Ectodermal cell (in vitro differentiated cells): ENCODE data around the gene ZC3H7B.

Experiments used
- H3K27ac ChIP-seq: 2 replicates; pipeline ENCODE4 v1.7.0; 2013; ENCODE audit warnings: mild to moderate bottlenecking, low read depth, low read length; ENCODE audit not compliant: insufficient read depth, poor library complexity, severe bottlenecking
- H3K27me3 ChIP-seq: 2 replicates; pipeline ENCODE4 v1.7.0; 2013; ENCODE audit warnings: mild to moderate bottlenecking, low read length; ENCODE audit not compliant: insufficient read depth, control insufficient read depth, poor library complexity, severe bottlenecking
- H3K36me3 ChIP-seq: one replicate; pipeline ENCODE4 v1.7.0; 2013; ENCODE audit warnings: low read length; ENCODE audit not compliant: control insufficient read depth, insufficient read depth
- H3K4me1 ChIP-seq: one replicate; pipeline ENCODE4 v1.7.0; 2013; ENCODE audit warnings: low read length; ENCODE audit not compliant: control insufficient read depth, insufficient read depth
- H3K4me3 ChIP-seq: 2 replicates; pipeline ENCODE4 v1.7.0; 2013; ENCODE audit warnings: low read depth, low read length, control low read depth; ENCODE audit not compliant: insufficient read depth
- H3K9me3 ChIP-seq: 2 replicates; pipeline ENCODE4 v1.7.0; 2013; ENCODE audit warnings: mild to moderate bottlenecking, low read length, moderate library complexity; ENCODE audit not compliant: control insufficient read depth
- WGBS, 2 experiments: methylation state at CpG; one replicate each; pipeline ENCODE4 v1.1.7; 2013; ENCODE audit warnings: missing lambda C conversion rate in 2 of 2; 5-methylcytosine and 5-hydroxymethylcytosine counted together

The ZC3H7B gene

DNA sequence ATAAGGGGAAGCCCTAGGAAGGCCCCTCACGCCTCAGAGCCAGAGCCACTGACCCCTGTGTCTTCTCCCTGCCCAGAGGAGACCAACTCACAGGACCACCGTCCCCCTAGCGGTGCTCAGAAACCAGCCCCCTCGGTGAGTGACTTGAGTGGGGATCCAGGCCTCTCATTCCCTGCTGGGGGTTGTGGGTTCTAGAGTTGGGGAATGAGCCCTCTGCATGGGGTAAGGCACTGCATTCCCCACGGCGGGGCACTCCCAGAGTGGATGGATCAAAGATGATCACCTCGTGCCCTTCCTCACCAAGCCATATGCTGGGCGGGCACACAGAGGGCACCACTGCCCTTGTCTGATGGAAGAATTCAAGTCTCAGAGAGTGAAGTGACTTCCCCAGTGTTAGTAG is 39.7 kb downstream of the ZC3H7B start:
- Histone ChIP-seq H3K27ac (no peak overlapping the region), H3K27me3 (no peaks in the 10 kb centered on the region), H3K9me3 (no peaks in the 10 kb centered on the region), H3K4me1 (no peaks in the 10 kb centered on the region), H3K36me3 (peaks cover 24% of the 10 kb centered on the region), H3K4me3 (no peak overlapping the region)
- 93 to 95% methylated on average over 8 of the region's 8 CpGs for WGBS, 2 experiments

DNA sequence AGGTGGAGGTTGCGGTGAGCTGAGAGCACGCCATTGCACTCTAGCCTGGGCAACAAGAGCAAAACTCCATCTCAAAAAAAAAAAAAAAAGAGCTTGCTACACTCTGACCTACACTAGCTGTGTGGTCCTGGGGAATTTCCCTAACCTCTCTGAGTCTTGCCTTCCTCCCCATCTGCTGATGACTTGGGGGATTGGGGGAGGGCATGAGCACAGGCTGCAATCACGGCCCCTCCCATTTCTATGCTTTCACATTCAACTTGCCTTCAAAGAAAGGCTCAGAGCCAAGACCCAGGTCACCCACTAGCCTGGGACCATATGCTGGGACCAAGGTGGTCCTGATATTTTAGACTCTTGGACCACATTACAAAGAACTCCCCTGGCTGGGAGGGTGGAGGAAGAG is 40.7 kb downstream of the ZC3H7B start:
- H3K4me1 ChIP-seq = no peaks in the 10 kb centered on the region
- H3K9me3 ChIP-seq = no peaks in the 10 kb centered on the region
- H3K27me3 ChIP-seq = no peaks in the 10 kb centered on the region
- H3K36me3 ChIP-seq = peaks cover 34% of the 10 kb centered on the region
- 94 to 96% methylated on average over 3 of the region's 3 CpGs for WGBS, 2 experiments
- no peak overlapping the region for H3K27ac ChIP-seq
- no peak overlapping the region for H3K4me3 ChIP-seq

DNA sequence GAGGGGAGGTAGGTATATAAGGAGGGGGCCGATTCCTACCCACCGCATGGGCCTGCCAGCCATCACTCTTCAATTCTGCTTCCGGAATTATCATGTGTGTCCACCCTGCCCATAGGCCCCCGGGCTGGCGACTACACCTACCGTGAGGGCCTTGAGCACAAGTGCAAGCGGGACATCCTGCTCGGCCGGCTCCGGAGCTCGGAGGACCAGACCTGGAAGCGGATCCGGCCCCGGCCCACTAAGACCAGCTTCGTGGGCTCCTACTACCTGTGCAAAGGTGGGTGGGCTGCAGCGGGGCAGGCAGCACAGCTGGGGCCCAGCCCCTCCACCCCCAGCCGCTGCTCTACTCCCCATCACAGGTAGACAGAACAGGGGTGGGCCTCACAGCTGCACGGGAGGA is 42.0 kb downstream of the ZC3H7B start:
- Histone ChIP-seq H3K27me3 (no peaks in the 10 kb centered on the region), H3K4me3 (no peak overlapping the region), H3K4me1 (no peaks in the 10 kb centered on the region), H3K27ac (no peak overlapping the region), H3K9me3 (no peaks in the 10 kb centered on the region), H3K36me3 (peaks cover 35% of the 10 kb centered on the region)
- 95 to 98% methylated on average over 18 of the region's 18 CpGs for WGBS, 2 experiments

DNA sequence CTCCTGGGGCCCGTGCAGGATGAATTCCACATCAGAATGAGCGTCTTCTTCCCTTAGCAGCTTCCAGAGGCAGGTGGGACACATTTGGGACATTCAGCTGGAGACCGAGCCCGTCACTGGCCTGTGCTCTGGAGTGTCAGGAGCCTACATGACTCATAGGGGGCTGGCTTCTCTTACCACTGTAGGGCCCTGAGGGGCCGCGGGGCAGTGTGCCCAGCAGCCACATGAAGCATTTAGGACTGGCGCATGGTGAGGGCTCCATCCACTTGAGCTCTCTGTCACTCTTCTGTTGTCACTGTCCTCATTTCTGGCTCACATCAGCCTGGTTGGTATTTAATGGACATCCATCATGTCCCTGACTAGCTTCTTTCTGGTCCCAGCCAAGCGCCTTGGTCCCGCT is 42.4 kb downstream of the ZC3H7B start:
- no peaks in the 10 kb centered on the region for H3K9me3 ChIP-seq
- 97% methylated on average over 9 of the region's 9 CpGs for WGBS, 2 experiments
- H3K4me3 ChIP-seq = no peak overlapping the region
- H3K36me3 ChIP-seq = peaks cover 35% of the 10 kb centered on the region
- H3K4me1 ChIP-seq = no peaks in the 10 kb centered on the region
- no peak overlapping the region for H3K27ac ChIP-seq
- no peaks in the 10 kb centered on the region for H3K27me3 ChIP-seq

DNA sequence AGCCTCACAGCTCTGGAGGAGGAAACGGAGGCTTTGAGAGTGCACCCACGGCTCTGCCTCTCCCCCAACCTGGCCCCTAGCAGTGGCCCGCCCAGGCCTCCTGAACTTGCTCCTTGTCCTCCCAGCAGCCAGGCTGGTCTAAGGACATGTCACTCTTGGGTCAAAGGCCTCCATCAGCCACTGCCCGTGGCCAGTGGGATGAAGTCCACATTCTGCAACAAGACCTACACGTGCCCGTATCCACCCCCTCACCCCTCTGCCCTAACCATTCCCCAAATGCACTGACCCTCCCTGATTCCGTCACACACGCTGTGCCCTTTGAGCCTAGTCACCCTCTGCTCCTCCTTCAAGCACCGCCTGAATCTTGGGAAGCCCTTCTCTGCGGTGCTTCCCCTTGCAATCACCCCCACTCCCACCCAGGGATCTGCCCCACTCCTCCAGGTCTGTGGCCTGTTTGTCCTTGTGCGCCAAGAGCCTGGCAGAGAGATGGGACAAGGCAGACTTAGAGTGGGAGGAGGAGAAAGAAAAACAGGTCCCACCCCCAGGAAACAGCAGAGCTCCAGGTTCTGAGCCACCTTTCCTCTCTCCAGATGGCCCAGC is 43.0 kb downstream of the ZC3H7B start:
- H3K4me3 ChIP-seq = no peak overlapping the region
- H3K4me1 ChIP-seq = no peaks in the 10 kb centered on the region
- H3K27me3 ChIP-seq = no peaks in the 10 kb centered on the region
- H3K36me3 ChIP-seq = peaks cover 35% of the 10 kb centered on the region
- WGBS, 2 experiments = 94 to 95% methylated on average over 11 of the region's 11 CpGs
- no peak overlapping the region for H3K27ac ChIP-seq
- no peaks in the 10 kb centered on the region for H3K9me3 ChIP-seq

DNA sequence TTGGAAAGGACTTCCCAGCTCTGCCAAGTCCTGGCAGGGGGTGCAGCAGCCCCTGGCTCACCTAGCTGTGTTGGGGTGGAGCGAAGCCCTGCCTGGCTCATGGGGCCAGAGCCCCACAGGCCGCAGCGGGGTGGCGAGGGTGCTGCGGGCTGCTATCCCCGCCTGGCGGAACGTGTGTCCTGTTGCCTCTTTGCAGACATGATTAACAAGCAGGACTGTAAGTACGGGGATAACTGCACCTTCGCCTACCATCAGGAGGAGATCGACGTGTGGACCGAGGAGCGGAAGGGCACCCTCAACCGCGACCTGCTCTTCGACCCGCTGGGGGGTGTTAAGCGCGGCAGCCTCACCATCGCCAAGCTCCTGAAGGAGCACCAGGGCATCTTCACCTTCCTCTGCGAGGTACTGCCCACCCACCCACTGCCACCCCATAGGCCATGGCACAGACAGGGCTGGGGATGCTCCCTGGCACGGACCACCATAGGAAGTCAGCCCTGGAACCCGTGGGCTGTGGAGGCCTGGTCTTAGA is 44.5 kb downstream of the ZC3H7B start:
- no peaks in the 10 kb centered on the region for H3K9me3 ChIP-seq
- no peak overlapping the region for H3K27ac ChIP-seq
- 95 to 97% methylated on average over 24 of the region's 24 CpGs for WGBS, 2 experiments
- H3K4me3 ChIP-seq = no peak overlapping the region
- peaks cover 38% of the 10 kb centered on the region for H3K36me3 ChIP-seq
- no peaks in the 10 kb centered on the region for H3K4me1 ChIP-seq
- H3K27me3 ChIP-seq = no peaks in the 10 kb centered on the region

DNA sequence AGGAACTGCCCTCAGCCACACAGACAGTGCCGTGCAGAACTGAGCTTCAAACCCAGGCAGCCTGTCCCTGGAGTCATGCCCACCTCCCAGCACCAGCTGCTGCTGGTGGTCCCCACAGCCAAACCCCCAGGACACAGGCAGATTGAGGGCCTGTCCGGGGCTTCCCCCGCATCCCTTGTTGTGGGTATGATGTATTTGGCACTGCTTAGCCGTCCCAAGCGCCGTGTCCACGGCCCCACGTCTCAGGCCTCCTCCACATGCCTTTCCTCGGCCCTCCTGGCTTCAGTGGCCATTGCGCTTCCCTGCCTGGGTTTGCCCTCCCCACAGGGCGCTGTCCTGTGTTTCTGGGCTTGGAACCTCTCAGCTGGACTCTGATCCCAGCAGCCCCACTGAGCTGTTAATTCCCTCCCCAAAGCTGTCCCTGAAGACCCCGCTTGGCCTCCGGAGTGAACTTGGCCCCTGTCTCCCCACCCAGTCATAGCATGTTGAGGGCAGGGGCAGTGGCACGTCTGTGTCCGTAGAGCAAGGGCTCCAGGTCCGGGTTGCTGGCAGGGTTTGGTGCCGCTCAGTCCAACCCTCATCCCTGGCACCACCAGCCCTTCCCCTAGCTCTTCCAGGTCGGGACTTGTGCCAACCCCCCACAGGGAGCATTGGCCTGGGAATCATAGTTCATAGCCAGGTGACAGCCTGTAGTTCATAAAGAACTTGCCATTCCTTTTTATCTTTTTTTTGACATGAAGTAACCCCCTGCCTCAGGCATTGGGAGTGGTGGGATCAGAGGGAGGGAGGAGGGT is 45.9 kb downstream of the ZC3H7B start:
- H3K27me3 ChIP-seq = no peaks in the 10 kb centered on the region
- H3K27ac ChIP-seq = no peak overlapping the region
- no peaks in the 10 kb centered on the region for H3K4me1 ChIP-seq
- no peak overlapping the region for H3K4me3 ChIP-seq
- no peaks in the 10 kb centered on the region for H3K9me3 ChIP-seq
- WGBS, 2 experiments = 93 to 96% methylated on average over 18 of the region's 18 CpGs
- peaks cover 47% of the 10 kb centered on the region for H3K36me3 ChIP-seq

DNA sequence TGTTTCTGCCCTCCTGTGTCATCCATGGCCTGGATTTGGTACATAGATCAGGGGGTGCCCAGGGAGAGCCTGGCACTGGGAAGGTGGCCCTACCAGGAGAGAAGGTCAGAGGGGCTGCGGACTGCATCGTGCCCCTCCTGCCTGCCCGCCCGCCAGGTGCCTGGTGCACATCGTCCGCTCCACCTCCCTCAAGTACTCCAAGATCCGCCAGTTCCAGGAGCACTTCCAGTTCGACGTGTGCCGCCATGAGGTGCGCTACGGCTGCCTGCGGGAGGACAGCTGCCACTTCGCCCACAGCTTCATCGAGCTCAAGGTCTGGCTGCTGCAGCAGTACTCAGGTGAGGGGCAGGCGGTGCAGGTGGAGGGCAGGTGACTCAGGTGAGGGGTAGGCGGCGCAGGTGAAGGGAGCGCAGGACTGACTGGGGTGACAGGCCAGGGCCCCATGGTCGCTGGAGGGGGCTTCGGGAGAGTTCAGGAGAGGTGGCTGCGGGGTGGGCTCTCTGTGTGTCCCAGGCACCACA is 47.7 kb downstream of the ZC3H7B start:
- WGBS, 2 experiments = 97% methylated on average over 22 of the region's 22 CpGs
- Histone ChIP-seq H3K4me3 (no peak overlapping the region), H3K9me3 (no peaks in the 10 kb centered on the region), H3K27ac (no peak overlapping the region), H3K36me3 (peaks cover 38% of the 10 kb centered on the region), H3K27me3 (no peaks in the 10 kb centered on the region), H3K4me1 (no peaks in the 10 kb centered on the region)

DNA sequence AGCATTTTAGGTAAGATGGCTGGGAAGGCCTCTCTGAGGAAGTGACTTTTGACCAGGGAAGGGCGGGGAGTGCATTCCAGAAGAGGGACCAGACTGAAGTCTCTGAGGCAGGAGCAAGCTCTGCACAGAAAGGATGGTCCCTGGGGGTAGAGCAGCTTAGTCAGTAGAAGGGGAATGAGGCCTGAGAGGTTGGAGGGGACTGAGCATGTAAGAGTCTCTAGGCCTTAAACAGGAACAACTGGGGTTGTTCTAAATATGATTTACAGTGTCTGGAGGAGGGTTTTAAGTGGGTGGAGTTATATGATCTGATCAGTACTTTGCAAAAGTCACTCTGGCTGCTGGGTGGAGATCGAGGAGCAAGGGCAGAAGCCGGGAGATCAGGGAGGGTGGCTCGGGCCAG is 48.8 kb downstream of the ZC3H7B start:
- no peaks in the 10 kb centered on the region for H3K9me3 ChIP-seq
- no peak overlapping the region for H3K4me3 ChIP-seq
- no peaks in the 10 kb centered on the region for H3K4me1 ChIP-seq
- peaks cover 32% of the 10 kb centered on the region for H3K36me3 ChIP-seq
- 94% methylated on average over 4 of the region's 4 CpGs for WGBS, 2 experiments
- no peaks in the 10 kb centered on the region for H3K27me3 ChIP-seq
- H3K27ac ChIP-seq = no peak overlapping the region

DNA sequence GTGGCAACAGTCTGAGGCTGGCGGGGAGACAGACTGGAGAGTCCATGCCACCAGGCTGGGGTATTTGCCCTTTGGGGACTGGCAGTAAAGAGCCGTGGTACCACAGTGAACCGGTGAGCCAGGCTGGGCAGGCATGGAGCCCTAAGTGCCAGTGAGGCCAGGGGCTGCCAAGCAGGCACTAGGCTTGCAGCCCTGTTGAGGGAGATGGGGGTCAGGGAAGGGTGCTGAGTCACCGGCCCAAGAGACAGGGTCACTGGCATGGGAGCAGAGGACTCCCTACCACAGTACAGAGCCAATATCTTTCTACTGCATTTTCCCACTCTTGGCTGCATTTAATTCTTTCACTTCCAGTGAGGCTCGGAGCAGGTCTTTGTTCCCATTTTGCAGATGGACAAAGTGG is 49.7 kb downstream of the ZC3H7B start:
- no peak overlapping the region for H3K27ac ChIP-seq
- 93 to 98% methylated on average over 5 of the region's 5 CpGs for WGBS, 2 experiments
- peaks cover 32% of the 10 kb centered on the region for H3K36me3 ChIP-seq
- no peaks in the 10 kb centered on the region for H3K4me1 ChIP-seq
- H3K9me3 ChIP-seq = no peaks in the 10 kb centered on the region
- H3K27me3 ChIP-seq = no peaks in the 10 kb centered on the region
- no peak overlapping the region for H3K4me3 ChIP-seq
